GM19397 (cell line): Measurements from ENCODE around the gene NOPCHAP1.
A peak's percentile ranks its signal among the peaks of the same experiment; 100 is the strongest.
"Not testable (repeated sequence)": the region's sequence is repeated elsewhere in the genome, so short reads cannot be mapped to it uniquely, and the experiment has no call there.

Source experiments
- ATAC-seq: cut with Tn5 transposase; IDR thresholded peaks from one replicate; pipeline ENCODE4 v1.9.1; 2021; ENCODE audit warnings: mild to moderate bottlenecking, moderate library complexity; ENCODE audit not compliant: unreplicated experiment

Gene NOPCHAP1

GRCh38 chr12:104964167-104964855 lies 21.8 kb upstream of the NOPCHAP1 start:
- ATAC-seq: no peak

DNA sequence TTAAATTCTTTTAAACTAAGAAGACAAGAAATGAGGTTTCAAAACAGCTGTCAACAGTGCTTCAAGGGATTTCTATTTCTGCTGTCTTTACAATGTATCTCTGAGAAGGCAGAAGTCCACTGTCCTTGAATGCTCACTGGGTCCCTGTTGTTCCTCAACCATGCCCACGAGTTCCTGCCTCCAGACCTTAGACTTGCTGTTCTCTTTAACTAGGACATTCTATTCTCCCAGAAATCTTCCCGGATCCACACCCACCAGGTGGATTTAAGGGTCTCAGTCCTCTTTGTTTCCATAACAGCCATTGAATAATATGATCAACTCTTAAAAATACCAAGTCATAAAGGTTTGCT lies 21.3 kb upstream of the NOPCHAP1 start:
- ATAC-seq: no peak

- ATAC-seq: peak; percentile 69
These were observed 19.4 kb upstream of the NOPCHAP1 start for GRCh38 chr12:104966677-104967076.

DNA sequence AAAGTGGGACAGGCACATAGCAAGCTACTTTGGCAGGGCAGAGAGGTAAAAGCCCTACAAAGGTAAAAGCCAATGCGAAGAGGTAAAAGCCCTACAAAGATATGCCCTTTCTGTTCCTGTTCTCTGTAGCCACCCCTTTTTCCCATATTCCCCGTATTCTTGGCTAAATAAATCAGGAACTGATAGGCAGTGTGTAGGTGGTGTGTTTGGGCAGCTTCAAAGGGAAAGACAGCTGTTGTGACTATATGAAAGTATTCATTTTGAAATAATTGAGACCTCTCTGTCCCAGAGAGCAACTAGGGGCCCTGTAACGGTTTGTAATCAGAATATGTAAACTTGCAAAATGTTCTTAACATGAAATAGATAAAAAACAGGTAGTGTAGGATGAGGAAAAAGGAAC lies 16.8 kb upstream of the NOPCHAP1 start:
- no peak for ATAC-seq

GRCh38 chr12:104971306-104971705 lies 14.8 kb upstream of the NOPCHAP1 start:
- ATAC-seq: no peak

DNA sequence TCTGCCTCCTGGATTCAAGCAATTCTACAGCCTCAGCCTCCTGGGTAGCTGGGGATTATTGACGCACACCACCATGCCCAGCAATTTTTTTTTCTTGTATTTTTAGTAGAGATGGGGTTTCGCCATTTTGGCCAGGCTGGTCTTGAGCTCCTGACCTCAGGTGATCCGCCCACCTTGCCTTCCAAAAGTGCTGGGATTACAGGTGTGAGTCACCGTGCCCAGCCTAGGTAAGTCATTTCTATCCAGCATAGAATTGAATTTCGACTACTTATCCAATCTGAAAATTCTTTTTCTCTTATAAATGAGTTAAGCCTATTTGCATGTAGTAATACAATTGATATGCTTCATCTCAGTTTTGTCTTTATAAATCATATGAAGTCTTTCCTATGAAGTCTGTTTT lies 12.9 kb upstream of the NOPCHAP1 start:
- no peak for ATAC-seq

GRCh38 chr12:104974626-104975290 lies 11.4 kb upstream of the NOPCHAP1 start:
- ATAC-seq: peak; percentile 97

GRCh38 chr12:104975587-104976343 lies 10.4 kb upstream of the NOPCHAP1 start:
- ATAC-seq: no peak

- no peak for ATAC-seq
These were observed 9.4 kb upstream of the NOPCHAP1 start for GRCh38 chr12:104976703-104977102.

GRCh38 chr12:104977688-104978087 lies 8.4 kb upstream of the NOPCHAP1 start:
- ATAC-seq: not testable (repeated sequence)

GRCh38 chr12:104985206-104985605 lies 910 bp upstream of the NOPCHAP1 start:
- ATAC-seq: no peak

DNA sequence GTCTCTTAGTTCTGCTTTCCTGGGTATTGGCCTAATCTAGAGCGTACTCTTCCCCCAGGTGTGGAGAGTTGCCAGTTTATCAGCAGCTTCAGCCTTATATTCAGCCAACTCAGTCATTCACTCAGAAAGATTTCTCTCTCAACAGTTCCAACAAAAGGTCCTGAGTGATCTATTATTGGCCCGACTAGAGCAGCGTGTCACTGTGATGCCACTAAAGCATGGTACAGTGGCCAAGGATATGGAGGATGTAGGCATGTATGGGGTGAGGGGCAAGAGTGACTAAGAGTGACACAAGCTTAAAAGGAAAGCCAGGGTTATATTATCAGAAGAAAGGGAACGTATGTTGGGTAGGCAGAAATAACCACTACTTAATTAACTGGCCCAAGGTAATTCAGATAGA lies 4.8 kb downstream of the NOPCHAP1 start:
- ATAC-seq: no peak

DNA sequence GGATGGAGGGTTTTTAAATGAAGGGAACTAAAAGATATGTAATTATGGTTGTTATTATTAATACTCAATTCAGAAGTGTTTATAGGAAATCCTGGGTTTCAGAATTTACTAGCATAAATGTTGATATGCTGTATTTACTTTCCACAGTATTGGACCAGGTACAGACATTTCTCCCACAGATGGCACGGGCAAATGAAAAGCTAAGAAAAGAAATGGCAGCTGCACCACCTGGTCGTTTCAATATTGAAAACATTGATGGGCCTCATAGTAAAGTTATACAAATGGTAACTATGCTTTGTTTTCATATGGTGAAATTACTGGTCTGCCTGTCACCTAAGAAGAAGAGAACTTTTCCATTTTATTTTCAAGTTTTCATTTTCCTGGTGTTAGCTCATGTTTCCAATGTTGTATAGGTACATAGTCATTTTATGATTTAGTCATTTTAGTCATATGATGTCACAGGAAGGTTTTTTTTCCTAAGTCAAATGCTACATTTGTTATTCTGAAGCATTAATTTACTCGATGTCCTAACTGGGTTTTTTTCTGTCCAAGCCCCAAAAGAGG lies 5.5 kb downstream of the NOPCHAP1 start:
- ATAC-seq: no peak

- no peak for ATAC-seq
These were observed 8.2 kb downstream of the NOPCHAP1 start for GRCh38 chr12:104994336-104994735.

DNA sequence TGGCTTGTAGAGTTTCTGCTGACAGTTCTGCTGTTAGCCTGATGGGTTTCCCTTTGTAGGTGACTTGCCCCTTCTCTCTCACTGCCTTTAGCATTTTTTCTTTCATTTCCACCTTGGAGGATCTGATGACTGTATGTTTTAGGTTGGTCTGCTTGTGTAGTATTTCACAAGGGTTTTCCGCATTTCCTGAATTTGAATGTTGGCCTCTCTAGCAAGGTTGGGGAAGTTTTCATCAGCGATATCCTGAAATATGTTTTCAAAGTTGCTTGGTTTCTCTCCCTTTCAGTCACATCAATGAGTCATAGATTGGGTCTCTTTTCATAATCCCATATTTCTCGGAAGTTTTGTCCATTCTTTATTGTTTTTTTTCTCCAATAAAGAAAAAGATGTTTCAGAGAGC lies 11.4 kb downstream of the NOPCHAP1 start:
- ATAC-seq: no peak

DNA sequence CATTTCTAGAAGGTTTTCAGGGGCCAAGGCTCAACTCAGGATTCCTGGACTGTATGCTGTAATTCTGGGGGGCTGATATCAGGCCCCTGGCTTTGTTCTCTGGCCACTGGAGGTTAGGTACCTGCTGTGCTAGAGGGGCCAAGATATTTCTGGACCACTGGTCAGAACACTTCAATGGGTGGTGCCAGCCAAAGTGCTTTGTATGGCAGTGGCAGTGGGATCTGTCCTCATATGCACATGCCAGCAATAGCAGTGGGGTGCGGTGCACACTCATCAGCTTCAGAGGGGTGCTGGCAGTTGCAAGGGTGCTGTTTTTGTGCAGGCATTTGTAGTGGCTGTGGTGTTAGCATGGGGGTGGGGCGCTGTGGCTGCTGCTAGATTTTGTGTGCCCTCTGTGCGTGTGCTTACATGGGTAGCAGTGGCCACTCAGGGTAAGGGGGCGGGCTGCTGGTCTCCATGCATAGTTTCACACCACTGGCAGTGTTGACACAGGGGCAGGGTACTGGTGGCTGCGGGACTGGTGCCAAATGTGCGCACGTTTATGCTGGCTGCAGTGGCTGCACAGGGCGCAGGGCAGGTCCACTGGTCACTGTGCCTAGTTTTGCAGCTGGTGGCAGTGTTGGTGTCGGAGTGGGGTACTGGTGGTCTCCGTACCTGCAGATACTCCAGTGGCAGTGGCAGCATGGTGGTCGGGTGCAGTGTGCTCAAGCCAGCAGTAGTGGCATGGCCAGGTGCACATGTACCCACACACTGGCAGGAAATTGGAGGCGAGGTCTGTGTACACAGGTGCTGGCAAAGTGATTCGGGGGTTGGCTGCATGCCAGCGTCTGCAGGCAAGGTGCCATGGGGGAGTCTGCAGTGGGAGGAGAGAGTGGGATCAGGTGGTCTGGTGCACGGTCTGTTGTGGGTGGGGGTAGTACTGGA lies 12.6 kb downstream of the NOPCHAP1 start:
- no peak for ATAC-seq

GRCh38 chr12:104999347-104999685 lies 13.2 kb downstream of the NOPCHAP1 start:
- no peak for ATAC-seq

DNA sequence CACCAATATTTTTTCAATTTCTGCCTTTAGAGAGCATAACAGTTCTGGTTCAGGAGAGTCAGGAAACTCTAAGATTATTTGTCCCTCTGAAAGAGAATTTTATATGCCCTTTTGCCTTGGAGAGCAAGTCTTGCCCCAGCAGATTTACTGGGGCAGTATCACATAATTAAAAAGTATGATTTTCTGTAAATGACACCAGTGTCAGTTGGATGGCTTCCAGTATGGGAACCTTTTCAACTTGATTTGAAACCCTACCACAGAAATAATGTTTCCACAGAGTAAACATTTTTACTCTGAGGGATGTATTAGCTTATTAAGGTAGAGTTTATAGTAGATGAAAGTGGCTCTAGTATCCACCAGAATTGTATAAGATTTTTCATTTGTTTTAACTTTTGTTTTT lies 15.4 kb downstream of the NOPCHAP1 start:
- ATAC-seq: no peak

- ATAC-seq: no peak
These were observed 27.8 kb downstream of the NOPCHAP1 start for GRCh38 chr12:105013892-105014291.

GRCh38 chr12:105014603-105015002 lies 28.5 kb downstream of the NOPCHAP1 start:
- ATAC-seq: no peak

GRCh38 chr12:105015543-105015942 lies 29.4 kb downstream of the NOPCHAP1 start:
- no peak for ATAC-seq
